Measurements from ENCODE around the gene PRPF40A. TPM values are rescaled to one million over a fixed set of nuclear protein-coding genes. Genes with fewer than 3 reads are reported as not detected.

The PRPF40A gene
- total and polyA plus RNA-seq, 9 of the 15 experiments (the other 6 are each of a cell fraction or from before 2014, with no cell fraction given): 168 to 304 (median 264) TPM

GRCh38 chr2:152730591-152731333 is 13.5 kb upstream of the PRPF40A start:
- no peak overlapping the region for H3K4me2 ChIP-seq (ENCODE audit: insufficient read depth, low read length)
- H3K9me3 ChIP-seq (replicated peaks; ENCODE audit: control insufficient read depth, insufficient read depth, low read depth, low read length): no peaks in the 10 kb centered on the region
- no peak overlapping the region for H3K4me3 ChIP-seq
- H2AFZ ChIP-seq (ENCODE audit: low read depth, low read length): no peak overlapping the region
- BruUV-seq (replicated peaks): no TSS peak
- no peaks in the 10 kb centered on the region for H3K9me1 ChIP-seq (ENCODE audit: control insufficient read depth, insufficient read depth, low read length)
- FAIRE-seq: no peak
- H3K36me3 ChIP-seq (ENCODE audit: control insufficient read depth, insufficient read depth, low read length): peaks cover 38% of the 10 kb centered on the region
- no peak for DNase-seq (ENCODE audit: extremely low read depth in 1 of 4, low spot score in 3 of 4)
- H3K9ac ChIP-seq (ENCODE audit: insufficient read depth in 1 of 2, low read depth in 2 of 2, low read length in 2 of 2): no peak overlapping the region
- 100% methylated on average over 1 of the region's 1 CpG for WGBS (ENCODE audit: insufficient coverage, low coverage, missing lambda C conversion rate)
- no peak for TF ChIP-seq BHLHE40 (IDR thresholded peaks at IDR 0.05; ENCODE audit: low read length)
- TF ChIP-seq, protein P1, sequence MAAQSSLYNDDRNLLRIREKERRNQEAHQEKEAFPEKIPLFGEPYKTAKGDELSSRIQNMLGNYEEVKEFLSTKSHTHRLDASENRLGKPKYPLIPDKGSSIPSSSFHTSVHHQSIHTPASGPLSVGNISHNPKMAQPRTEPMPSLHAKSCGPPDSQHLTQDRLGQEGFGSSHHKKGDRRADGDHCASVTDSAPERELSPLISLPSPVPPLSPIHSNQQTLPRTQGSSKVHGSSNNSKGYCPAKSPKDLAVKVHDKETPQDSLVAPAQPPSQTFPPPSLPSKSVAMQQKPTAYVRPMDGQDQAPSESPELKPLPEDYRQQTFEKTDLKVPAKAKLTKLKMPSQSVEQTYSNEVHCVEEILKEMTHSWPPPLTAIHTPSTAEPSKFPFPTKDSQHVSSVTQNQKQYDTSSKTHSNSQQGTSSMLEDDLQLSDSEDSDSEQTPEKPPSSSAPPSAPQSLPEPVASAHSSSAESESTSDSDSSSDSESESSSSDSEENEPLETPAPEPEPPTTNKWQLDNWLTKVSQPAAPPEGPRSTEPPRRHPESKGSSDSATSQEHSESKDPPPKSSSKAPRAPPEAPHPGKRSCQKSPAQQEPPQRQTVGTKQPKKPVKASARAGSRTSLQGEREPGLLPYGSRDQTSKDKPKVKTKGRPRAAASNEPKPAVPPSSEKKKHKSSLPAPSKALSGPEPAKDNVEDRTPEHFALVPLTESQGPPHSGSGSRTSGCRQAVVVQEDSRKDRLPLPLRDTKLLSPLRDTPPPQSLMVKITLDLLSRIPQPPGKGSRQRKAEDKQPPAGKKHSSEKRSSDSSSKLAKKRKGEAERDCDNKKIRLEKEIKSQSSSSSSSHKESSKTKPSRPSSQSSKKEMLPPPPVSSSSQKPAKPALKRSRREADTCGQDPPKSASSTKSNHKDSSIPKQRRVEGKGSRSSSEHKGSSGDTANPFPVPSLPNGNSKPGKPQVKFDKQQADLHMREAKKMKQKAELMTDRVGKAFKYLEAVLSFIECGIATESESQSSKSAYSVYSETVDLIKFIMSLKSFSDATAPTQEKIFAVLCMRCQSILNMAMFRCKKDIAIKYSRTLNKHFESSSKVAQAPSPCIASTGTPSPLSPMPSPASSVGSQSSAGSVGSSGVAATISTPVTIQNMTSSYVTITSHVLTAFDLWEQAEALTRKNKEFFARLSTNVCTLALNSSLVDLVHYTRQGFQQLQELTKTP (IDR thresholded peaks at IDR 0.05; ENCODE audit: low read depth in 1 of 2, partially characterized antibody in 2 of 2): no peak
- no peak for TF ChIP-seq MNT (conservative IDR thresholded peaks at IDR 0.05)
- peak; percentile 70 for TF ChIP-seq CEBPB (tag; IDR thresholded peaks at IDR 0.05)
- TF ChIP-seq CEBPG (CRISPR knock-in tag; IDR thresholded peaks at IDR 0.05): no peak
- TF ChIP-seq CEBPG (tag; conservative IDR thresholded peaks at IDR 0.05 in 1 of 2, IDR thresholded peaks at IDR 0.05 in 1 of 2): peak; percentile 27 to 79; a peak in 3 of 4 replicates
- no peak overlapping the region for H3K27ac ChIP-seq (ENCODE audit: extremely low read depth, low read depth, low read length)
- peak; percentile 69 for ATAC-seq
- in situ Hi-C loops (cut with MboI) (no loop called here), intact Hi-C loops (cut with micrococcal nuclease) (no loop called here)
- peaks cover 50% of the 10 kb centered on the region for H3K79me2 ChIP-seq (ENCODE audit: control insufficient read depth, insufficient read depth, low read length)
- CTCF ChIA-PET (ENCODE audit: low intra/inter-chr PET ratio): no interaction called here
- no peaks in the 10 kb centered on the region for H4K20me1 ChIP-seq (replicated peaks; ENCODE audit: control insufficient read depth, insufficient read depth, low read length)
- H3K27me3 ChIP-seq (ENCODE audit: control insufficient read depth in 2 of 2, insufficient read depth in 2 of 2, low read length in 2 of 2): no peaks in the 10 kb centered on the region
- no peaks in the 10 kb centered on the region for H3K4me1 ChIP-seq (replicated peaks in 1 of 2; ENCODE audit: control insufficient read depth in 2 of 2, insufficient read depth in 2 of 2, low read length in 2 of 2)
- POLR2A ChIA-PET: interaction anchor here (0.7 to 1.2 kb wide), 2 partner anchors 9 to 14 kb away, joined by 3 to 4 read pairs; no protein-coding TSS in a partner anchor
